HepG2 (cell line): ENCODE data around the gene LDLRAD4. TPM values are rescaled to one million over a fixed set of nuclear protein-coding genes. Genes with fewer than 3 reads are reported as not detected.

ENCODE experiments used
- ATAC-seq: fragments of 200-7000 bp; cut with Tn5 transposase; 3 replicates; pipeline ENCODE4 v1.9.1; 2020; ENCODE audit warnings: mild to moderate bottlenecking, moderate library complexity
- BruUV-seq: library from RNA; stranded (reverse); fragments of 400-500 nt; replicated peaks from 2 replicates; lab custom pipeline; 2021; lab: Mats Ljungman, UMichigan
- CTCF ChIA-PET: fragments of 300-600 bp; formaldehyde crosslinking; extraction: SDS; loops from one replicate; lab custom pipeline; 2021; ENCODE audit warnings: low total read pairs, inconsistent platforms, low intra/inter-chr PET ratio; lab: Yijun Ruan, JAX
- POLR2A ChIA-PET: fragments of 350-600 bp; sonication (Branson Sonifier 250); formaldehyde crosslinking; loops from one replicate; lab custom pipeline; 2020; ENCODE audit warnings: antibody characterized with exemption, inconsistent platforms; lab: Yijun Ruan, JAX
- DNase-seq: peaks from one replicate; pipeline ENCODE4 v3.0.0-alpha.2; 2015; ENCODE audit warnings: low spot score
- FAIRE-seq: peaks from 3 replicates; lab custom pipeline; 2011; peaks lifted over from hg19 to GRCh38; lab: Jason Lieb, UNC
- H2AFZ ChIP-seq: one replicate; pipeline ENCODE4 v1.6.1; 2011; ENCODE audit warnings: low read length, inconsistent platforms
- H3K27ac ChIP-seq: fragments of 300-600 bp; 3 replicates; pipeline ENCODE4 v1.8.0; 2011; ENCODE audit warnings: mixed run types, mild to moderate bottlenecking, mixed read lengths, low read length, inconsistent platforms; ENCODE audit not compliant: insufficient read depth; ENCODE audit errors: extremely low read length
- H3K27me3 ChIP-seq, 2 experiments: fragments of 200-600 bp in 1 of 2; 2 replicates in 1 of 2; 3 replicates in 1 of 2; pipeline versions ENCODE4 v1.6.0 to v1.8.0; 2011; ENCODE audit warnings: low read length in 2 of 2, mild to moderate bottlenecking in 2 of 2, moderate library complexity in 2 of 2, inconsistent platforms in 1 of 2; ENCODE audit not compliant: insufficient read depth in 2 of 2, control insufficient read depth in 1 of 2
- H3K36me3 ChIP-seq, 2 experiments: fragments of 200-600 bp in 1 of 2; replicated peaks in 1 of 2; 2 replicates in 1 of 2; 3 replicates in 1 of 2; pipeline versions ENCODE4 v1.5.1 to v1.8.0; 2011; ENCODE audit warnings: low read length in 2 of 2, inconsistent platforms in 1 of 2; ENCODE audit not compliant: insufficient read depth in 2 of 2, control insufficient read depth in 1 of 2
- H3K4me1 ChIP-seq: 2 replicates; pipeline ENCODE4 v1.5.1; 2012; ENCODE audit warnings: low read length, inconsistent platforms; ENCODE audit not compliant: insufficient read depth
- H3K4me2 ChIP-seq: 2 replicates; pipeline ENCODE4 v1.6.0; 2011; ENCODE audit warnings: low read depth, low read length, inconsistent platforms
- H3K4me3 ChIP-seq, 3 experiments: fragments of 200-600 bp in 1 of 3; sonication (generic), shearing (Covaris generic) in 1 of 3; replicated peaks in 1 of 3; 2 replicates each; pipeline ENCODE4 v1.5.1; 2011 to 2016; ENCODE audit warnings: low read length in 3 of 3, inconsistent platforms in 2 of 3, low read depth in 2 of 3, mild to moderate bottlenecking in 2 of 3, control low read depth in 1 of 3, mixed read lengths in 1 of 3; ENCODE audit not compliant: insufficient read depth in 1 of 3
- H3K79me2 ChIP-seq: one replicate; pipeline ENCODE4 v1.6.1; 2011; ENCODE audit warnings: low read length, inconsistent platforms; ENCODE audit not compliant: insufficient read depth
- H3K9ac ChIP-seq: 2 replicates; pipeline ENCODE4 v1.6.0; 2011; ENCODE audit warnings: mild to moderate bottlenecking, low read depth, low read length, inconsistent platforms; ENCODE audit not compliant: insufficient read depth
- H3K9me3 ChIP-seq: 2 replicates; pipeline ENCODE4 v1.5.1; 2012; ENCODE audit warnings: mild to moderate bottlenecking, low read length
- H4K20me1 ChIP-seq: 2 replicates; pipeline ENCODE4 v1.6.0; 2011; ENCODE audit warnings: inconsistent platforms, mild to moderate bottlenecking, low read length, moderate library complexity; ENCODE audit not compliant: insufficient read depth
- AHR ChIP-seq: IDR thresholded peaks from 2 replicates; pipeline ENCODE4 v1.6.1; 2018; ENCODE audit warnings: missing genetic modification reagents, missing compliant biosample characterization
- ARNT ChIP-seq: fragments of 450-650 bp; IDR thresholded peaks from 2 replicates; pipeline ENCODE4 v1.6.1; 2017
- BRD4 ChIP-seq: sonication (generic); formaldehyde crosslinking; IDR thresholded peaks from 2 replicates; pipeline ENCODE4 v1.4.0; 2020; ENCODE audit warnings: missing genetic modification reagents
- EEA1 ChIP-seq: sonication (generic); formaldehyde crosslinking; IDR thresholded peaks from 2 replicates; pipeline ENCODE4 v1.5.1; 2020; ENCODE audit warnings: mild to moderate bottlenecking, missing genetic modification reagents, borderline replicate concordance
- ELF3 ChIP-seq: IDR thresholded peaks from 2 replicates; pipeline ENCODE4 v1.6.1; 2016; ENCODE audit warnings: missing genetic modification reagents, missing compliant biosample characterization
- HES4 ChIP-seq: sonication (generic); formaldehyde crosslinking; IDR thresholded peaks from 2 replicates; pipeline ENCODE4 v1.9.0; 2021; ENCODE audit warnings: mild to moderate bottlenecking, missing genetic modification reagents, borderline replicate concordance
- MEF2D ChIP-seq: sonication (generic); formaldehyde crosslinking; IDR thresholded peaks from 2 replicates; pipeline ENCODE4 v1.5.1; 2020; ENCODE audit warnings: mild to moderate bottlenecking, missing genetic modification reagents
- MLLT10 ChIP-seq: sonication (generic); formaldehyde crosslinking; IDR thresholded peaks from 2 replicates; pipeline ENCODE4 v1.4.0; 2020; ENCODE audit warnings: missing genetic modification reagents
- NFKBIZ ChIP-seq: IDR thresholded peaks from 2 replicates; pipeline ENCODE4 v1.6.1; 2018; ENCODE audit warnings: missing genetic modification reagents, missing compliant biosample characterization
- REXO4 ChIP-seq: sonication (generic); formaldehyde crosslinking; IDR thresholded peaks from 2 replicates; pipeline ENCODE4 v1.8.0; 2022; ENCODE audit warnings: missing genetic modification reagents, mild to moderate bottlenecking, borderline replicate concordance
- RFX1 ChIP-seq: fragments of 450-650 bp; IDR thresholded peaks from 2 replicates; pipeline ENCODE4 v1.6.1; 2017
- SRY ChIP-seq: sonication (generic); formaldehyde crosslinking; IDR thresholded peaks from 2 replicates; pipeline ENCODE4 v1.8.0; 2022; ENCODE audit warnings: mild to moderate bottlenecking, missing genetic modification reagents
- TBP ChIP-seq: sonication (generic); formaldehyde crosslinking; IDR thresholded peaks from 2 replicates; pipeline ENCODE4 v1.5.0; 2020; ENCODE audit warnings: missing genetic modification reagents
- ZC3H4 ChIP-seq: sonication (generic); formaldehyde crosslinking; IDR thresholded peaks from 2 replicates; pipeline ENCODE4 v1.4.0; 2020; ENCODE audit warnings: missing genetic modification reagents, borderline replicate concordance
- ZNF143 ChIP-seq: sonication (generic); formaldehyde crosslinking; IDR thresholded peaks from 2 replicates; pipeline ENCODE4 v1.4.0; 2020; ENCODE audit warnings: missing genetic modification reagents
- ZNF598 ChIP-seq: sonication (generic); formaldehyde crosslinking; IDR thresholded peaks from 2 replicates; pipeline ENCODE4 v1.5.1; 2020; ENCODE audit warnings: mild to moderate bottlenecking, missing genetic modification reagents, borderline replicate concordance
- ZNF607 ChIP-seq: sonication (generic); formaldehyde crosslinking; IDR thresholded peaks from 2 replicates; pipeline ENCODE4 v1.5.1; 2020; ENCODE audit warnings: missing genetic modification reagents, mild to moderate bottlenecking, borderline replicate concordance
- ZNF644 ChIP-seq: IDR thresholded peaks from 2 replicates; pipeline ENCODE4 v1.6.1; 2016; ENCODE audit warnings: low read depth
- ZSCAN9 ChIP-seq: IDR thresholded peaks from 2 replicates; pipeline ENCODE4 v1.6.1; 2016; ENCODE audit warnings: borderline replicate concordance
- WGBS: methylation state at CpG from one replicate; pipeline ENCODE4 v1.1.6; 2017; ENCODE audit warnings: low lambda C conversion rate; 5-methylcytosine and 5-hydroxymethylcytosine counted together
- in situ Hi-C: cut with HindIII; loops from 2 replicates; pipeline ENCODE4 v1.10.0; 2017; ENCODE audit warnings: low pct_unique_long_range_greater_than_20kb; ENCODE audit not compliant: extremely low pct_ligation_motif_present
- intact Hi-C: fragments of 100-400 bp; cut with micrococcal nuclease; formaldehyde crosslinking; loops from one replicate; pipeline ENCODE4 v1.10.0; 2022; ENCODE audit not compliant: unreplicated experiment
- polyA plus RNA-seq, 8 experiments: library from polyadenylated mRNA; depleted of rRNA in 3 of 8; stranded (reverse) in 7 of 8; unstranded in 1 of 8; fragments of >200 nt; fragmentation: Illumina TruSeq in 4 of 8; extraction: Trizol in 4 of 8; gene quantifications; 2 replicates each; pipeline versions ENCODE4 v1.2.1 to v1.2.3, GENCODE V29; 2011 to 2016; ENCODE audit warnings: low read depth in 4 of 8, missing spikeins in 1 of 8, mixed read lengths in 1 of 8; ENCODE audit not compliant: insufficient read depth in 1 of 8
- total RNA-seq, 5 experiments: library from RNA; depleted of rRNA; stranded (reverse); fragments of >200 nt; fragmentation: Illumina TruSeq; extraction: Trizol; gene quantifications; 2 replicates each; pipeline ENCODE4 v1.2.3, GENCODE V29; 2016; ENCODE audit warnings: low read depth in 1 of 5
- TF ChIP-seq, protein P1 (sequence below): IDR thresholded peaks from 2 replicates; pipeline ENCODE4 v1.6.1; 2016; ENCODE audit warnings: control low read depth
- TF ChIP-seq, protein P2 (sequence below): sonication (generic); formaldehyde crosslinking; IDR thresholded peaks from 2 replicates; pipeline ENCODE4 v1.5.0; 2020; ENCODE audit warnings: mild to moderate bottlenecking, missing genetic modification reagents
- TF ChIP-seq, protein P3 (sequence below): sonication (generic); formaldehyde crosslinking; IDR thresholded peaks from 2 replicates; pipeline ENCODE4 v1.5.1; 2020; ENCODE audit warnings: mild to moderate bottlenecking, missing genetic modification reagents, moderate library complexity
- TF ChIP-seq, protein P4 (sequence below): sonication (generic); formaldehyde crosslinking; IDR thresholded peaks from 2 replicates; pipeline ENCODE4 v1.4.0; 2020; ENCODE audit warnings: mild to moderate bottlenecking, missing genetic modification reagents

The LDLRAD4 gene
- total and polyA plus RNA-seq, 2 of the 13 experiments (the other 11 are each of a cell fraction or from before 2014, with no cell fraction given) = 13.6 to 20.9 TPM

DNA sequence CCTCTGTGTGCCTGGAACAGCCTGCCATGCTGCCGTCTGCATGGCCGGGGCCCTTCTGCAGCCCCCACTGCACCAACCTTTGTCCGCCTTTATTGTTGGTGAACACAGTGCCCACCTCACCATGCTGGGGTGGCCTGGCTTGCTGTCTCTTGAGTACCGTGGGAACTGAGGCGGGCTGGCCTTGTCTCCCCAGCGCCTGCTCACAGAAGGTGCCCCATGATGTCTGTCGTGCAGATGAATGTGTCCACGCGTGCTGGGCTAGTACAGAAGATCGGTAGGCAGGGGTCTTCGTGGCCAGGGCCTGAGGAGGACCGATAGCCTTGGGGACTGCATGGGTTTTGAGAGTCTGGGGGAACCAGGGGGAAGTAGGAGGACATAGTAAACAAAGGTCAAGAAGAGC, 242.4 kb downstream of the LDLRAD4 start:
- in situ Hi-C loops = no loop called here
- Histone ChIP-seq H3K27me3 (no peaks in the 10 kb centered on the region), H3K4me2 (no peak overlapping the region)

DNA sequence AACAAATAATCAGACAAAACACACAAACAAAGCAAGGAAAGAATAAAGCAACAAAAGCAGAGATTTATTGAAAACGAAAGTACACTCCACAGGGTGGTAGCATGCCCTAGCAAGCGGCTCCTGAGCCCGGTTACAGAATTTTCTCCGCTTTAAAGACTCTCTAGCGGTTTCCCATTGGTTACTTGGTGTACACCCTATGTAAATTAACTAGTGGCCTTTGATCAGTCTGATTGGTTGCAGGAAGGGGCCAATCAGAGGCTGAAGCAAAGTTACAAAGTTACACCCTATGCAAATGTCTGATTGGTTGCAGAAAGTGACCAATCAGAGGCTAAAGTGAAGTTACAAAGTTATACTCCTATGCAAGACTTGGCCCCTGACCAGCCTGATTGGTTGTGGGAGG, 242.9 kb downstream of the LDLRAD4 start:
- Histone ChIP-seq H3K79me2 (no peaks in the 10 kb centered on the region), H3K27ac (no peak overlapping the region), H3K9ac (no peak overlapping the region), H3K4me1 (peaks cover 19% of the 10 kb centered on the region), H3K9me3 (no peaks in the 10 kb centered on the region), H3K27me3 (no peaks in the 10 kb centered on the region), H3K4me3 (no peak overlapping the region), H2AFZ (no peak overlapping the region), H3K36me3 (no peaks in the 10 kb centered on the region), H3K4me2 (no peak overlapping the region), H4K20me1 (no peaks in the 10 kb centered on the region)
- ChIA-PET CTCF (no interaction called here), POLR2A (no interaction called here)
- intact Hi-C loops = no loop called here
- 92% methylated on average over 5 of the region's 5 CpGs for WGBS
- in situ Hi-C loops = no loop called here
- ATAC-seq = no peak
- no TSS peak for BruUV-seq
- no peak for DNase-seq
- FAIRE-seq = no peak
- TF ChIP-seq EEA1 (no peak), ZNF598 (CRISPR knock-in tag) (no peak), MEF2D (CRISPR knock-in tag) (no peak), HES4 (CRISPR knock-in tag) (no peak), ELF3 (CRISPR knock-in tag) (no peak), NFKBIZ (CRISPR knock-in tag) (no peak)
- TF ChIP-seq, protein P1, sequence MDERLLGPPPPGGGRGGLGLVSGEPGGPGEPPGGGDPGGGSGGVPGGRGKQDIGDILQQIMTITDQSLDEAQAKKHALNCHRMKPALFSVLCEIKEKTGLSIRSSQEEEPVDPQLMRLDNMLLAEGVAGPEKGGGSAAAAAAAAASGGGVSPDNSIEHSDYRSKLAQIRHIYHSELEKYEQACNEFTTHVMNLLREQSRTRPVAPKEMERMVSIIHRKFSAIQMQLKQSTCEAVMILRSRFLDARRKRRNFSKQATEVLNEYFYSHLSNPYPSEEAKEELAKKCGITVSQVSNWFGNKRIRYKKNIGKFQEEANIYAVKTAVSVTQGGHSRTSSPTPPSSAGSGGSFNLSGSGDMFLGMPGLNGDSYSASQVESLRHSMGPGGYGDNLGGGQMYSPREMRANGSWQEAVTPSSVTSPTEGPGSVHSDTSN (CRISPR knock-in tag) = no peak
- TF ChIP-seq, protein P2, sequence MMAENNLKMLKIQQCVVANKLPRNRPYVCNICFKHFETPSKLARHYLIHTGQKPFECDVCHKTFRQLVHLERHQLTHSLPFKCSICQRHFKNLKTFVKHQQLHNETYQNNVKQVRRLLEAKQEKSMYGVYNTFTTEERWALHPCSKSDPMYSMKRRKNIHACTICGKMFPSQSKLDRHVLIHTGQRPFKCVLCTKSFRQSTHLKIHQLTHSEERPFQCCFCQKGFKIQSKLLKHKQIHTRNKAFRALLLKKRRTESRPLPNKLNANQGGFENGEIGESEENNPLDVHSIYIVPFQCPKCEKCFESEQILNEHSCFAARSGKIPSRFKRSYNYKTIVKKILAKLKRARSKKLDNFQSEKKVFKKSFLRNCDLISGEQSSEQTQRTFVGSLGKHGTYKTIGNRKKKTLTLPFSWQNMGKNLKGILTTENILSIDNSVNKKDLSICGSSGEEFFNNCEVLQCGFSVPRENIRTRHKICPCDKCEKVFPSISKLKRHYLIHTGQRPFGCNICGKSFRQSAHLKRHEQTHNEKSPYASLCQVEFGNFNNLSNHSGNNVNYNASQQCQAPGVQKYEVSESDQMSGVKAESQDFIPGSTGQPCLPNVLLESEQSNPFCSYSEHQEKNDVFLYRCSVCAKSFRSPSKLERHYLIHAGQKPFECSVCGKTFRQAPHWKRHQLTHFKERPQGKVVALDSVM (CRISPR knock-in tag) = no peak

More for the DNA sequence above, 242.4 kb downstream of the LDLRAD4 start:
- no peaks in the 10 kb centered on the region for H3K79me2 ChIP-seq
- H3K4me1 ChIP-seq = peaks cover 19% of the 10 kb centered on the region
- FAIRE-seq (no peak), ATAC-seq (no peak), DNase-seq (no peak)
- H2AFZ ChIP-seq = no peak overlapping the region
- POLR2A ChIA-PET = no interaction called here
- intact Hi-C loops = no loop called here
- WGBS = 98% methylated on average over 11 of the region's 12 CpGs
- H3K9me3 ChIP-seq = no peaks in the 10 kb centered on the region
- no TSS peak for BruUV-seq
- no peak overlapping the region for H3K9ac ChIP-seq
- TF ChIP-seq ARNT = no peak
- TF ChIP-seq, protein P3, sequence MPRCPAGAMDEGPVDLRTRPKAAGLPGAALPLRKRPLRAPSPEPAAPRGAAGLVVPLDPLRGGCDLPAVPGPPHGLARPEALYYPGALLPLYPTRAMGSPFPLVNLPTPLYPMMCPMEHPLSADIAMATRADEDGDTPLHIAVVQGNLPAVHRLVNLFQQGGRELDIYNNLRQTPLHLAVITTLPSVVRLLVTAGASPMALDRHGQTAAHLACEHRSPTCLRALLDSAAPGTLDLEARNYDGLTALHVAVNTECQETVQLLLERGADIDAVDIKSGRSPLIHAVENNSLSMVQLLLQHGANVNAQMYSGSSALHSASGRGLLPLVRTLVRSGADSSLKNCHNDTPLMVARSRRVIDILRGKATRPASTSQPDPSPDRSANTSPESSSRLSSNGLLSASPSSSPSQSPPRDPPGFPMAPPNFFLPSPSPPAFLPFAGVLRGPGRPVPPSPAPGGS (CRISPR knock-in tag) = no peak
- no peak for TF ChIP-seq AHR (CRISPR knock-in tag)
- no peak for TF ChIP-seq RFX1
- no peak for TF ChIP-seq ZNF644 (CRISPR knock-in tag)
- TF ChIP-seq, protein P4, sequence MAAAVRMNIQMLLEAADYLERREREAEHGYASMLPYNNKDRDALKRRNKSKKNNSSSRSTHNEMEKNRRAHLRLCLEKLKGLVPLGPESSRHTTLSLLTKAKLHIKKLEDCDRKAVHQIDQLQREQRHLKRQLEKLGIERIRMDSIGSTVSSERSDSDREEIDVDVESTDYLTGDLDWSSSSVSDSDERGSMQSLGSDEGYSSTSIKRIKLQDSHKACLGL (CRISPR knock-in tag) = no peak
- TF ChIP-seq ZNF607 = no peak
- no peak for TF ChIP-seq ZC3H4
- TF ChIP-seq ZSCAN9 (CRISPR knock-in tag) = no peak
- TF ChIP-seq TBP (CRISPR knock-in tag) = no peak
- TF ChIP-seq BRD4 (CRISPR knock-in tag) = no peak
- TF ChIP-seq MLLT10 = no peak
- no peak for TF ChIP-seq SRY (CRISPR knock-in tag)
- no peak for TF ChIP-seq REXO4
- TF ChIP-seq ZNF143 (CRISPR knock-in tag) = no peak
- no peaks in the 10 kb centered on the region for H4K20me1 ChIP-seq
- no peaks in the 10 kb centered on the region for H3K36me3 ChIP-seq
- no peak overlapping the region for H3K27ac ChIP-seq
- H3K4me3 ChIP-seq = no peak overlapping the region
- CTCF ChIA-PET = no interaction called here
